Right forelimb (tissue), 1 donor: ENCODE results near the gene PLEKHA7.
"Not testable (repeated sequence)": the region's sequence is repeated elsewhere in the genome, so short reads cannot be mapped to it uniquely, and the experiment has no call there.

Experiments used
- DNase-seq: peaks from one replicate; pipeline ENCODE4 v3.0.0-alpha.2; 2018

Gene PLEKHA7

GRCh38 chr11:16935518-16936302, 78.5 kb downstream of the PLEKHA7 start:
- DNase-seq: no peak

DNA sequence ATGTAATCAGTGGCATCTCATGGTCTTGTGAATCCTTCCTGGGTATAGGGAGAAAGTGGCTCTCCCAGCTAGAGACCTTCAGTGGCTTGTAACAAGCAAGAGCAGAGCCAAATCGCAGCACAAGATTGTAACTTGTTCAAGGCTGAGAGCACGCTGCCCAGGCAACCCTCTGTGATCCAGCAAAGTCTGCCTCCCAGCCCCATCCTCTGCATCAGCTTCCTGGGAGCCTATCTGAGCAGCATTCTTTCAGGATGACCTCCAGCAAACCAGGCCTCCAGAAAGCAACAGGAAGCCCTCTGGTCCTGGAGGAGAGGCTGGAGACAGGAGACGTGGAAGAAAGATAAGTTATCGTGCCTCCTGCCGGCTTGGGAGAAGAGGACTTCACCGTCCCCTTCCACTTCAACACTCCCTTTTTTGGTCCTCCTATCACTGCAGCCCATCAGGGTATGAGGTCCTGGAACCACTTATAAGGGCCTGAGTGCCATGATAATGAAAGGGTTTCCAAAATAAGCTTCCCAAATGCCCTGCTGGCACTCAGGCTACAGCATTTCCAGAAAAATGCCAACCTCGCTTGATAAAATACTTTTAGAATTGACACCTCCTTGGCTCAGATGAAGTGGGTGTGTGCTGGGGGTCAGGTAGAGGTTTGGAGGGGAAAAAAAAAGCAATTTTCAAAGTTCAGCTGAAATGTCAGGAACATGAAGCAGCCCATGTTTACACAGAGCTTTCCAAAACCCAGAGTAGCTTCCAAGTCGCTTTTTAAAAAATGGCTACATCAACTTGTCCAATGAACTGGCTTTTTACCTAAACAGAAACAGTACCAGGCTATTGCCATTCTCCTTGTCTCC, 80.2 kb downstream of the PLEKHA7 start:
- no peak for DNase-seq

DNA sequence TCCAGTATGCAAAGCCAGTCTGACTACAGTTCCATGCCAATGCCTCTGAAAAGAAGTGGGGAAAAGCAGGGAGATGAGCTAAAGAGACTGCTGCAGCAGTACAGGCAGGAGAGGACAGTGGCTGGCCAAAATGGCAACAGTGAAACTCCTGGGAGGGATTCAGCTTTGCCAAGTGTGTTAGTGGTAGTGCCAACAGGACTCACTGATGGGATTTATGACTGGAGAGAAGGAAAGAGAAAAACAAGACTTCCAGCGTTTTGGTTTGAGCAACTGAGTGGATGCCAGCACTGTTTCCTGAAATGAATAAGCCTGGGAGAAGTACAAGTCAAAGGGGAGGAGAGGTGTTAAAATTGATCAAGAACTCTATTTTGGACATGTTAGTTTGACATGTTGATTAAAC, 80.9 kb downstream of the PLEKHA7 start:
- no peak for DNase-seq

DNA sequence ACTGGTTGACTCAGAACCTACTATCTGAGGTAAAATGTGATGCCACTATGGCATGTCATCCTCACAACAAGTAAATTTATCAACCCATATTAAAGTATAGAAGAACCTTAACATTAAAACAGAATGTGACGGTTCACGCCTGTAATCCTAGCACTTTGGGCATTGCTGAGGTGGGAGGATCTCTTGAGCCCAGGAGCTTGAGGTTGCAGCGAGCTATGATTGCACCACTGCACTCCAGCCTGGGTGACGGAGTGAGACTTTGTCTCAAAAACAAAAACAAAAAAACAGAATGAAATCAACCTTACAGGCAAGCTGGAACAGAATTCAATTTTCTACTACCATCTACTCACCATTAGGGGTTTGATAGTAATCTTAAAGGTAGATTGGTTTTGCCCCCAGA, 86.2 kb downstream of the PLEKHA7 start:
- no peak for DNase-seq

- DNase-seq: no peak
Observed at GRCh38 chr11:16926883-16927626, 87.2 kb downstream of the PLEKHA7 start.

GRCh38 chr11:16925561-16926065, 88.6 kb downstream of the PLEKHA7 start:
- DNase-seq: peak; percentile 69

- DNase-seq: peak; percentile 82
Observed at GRCh38 chr11:16924826-16925560, 89.2 kb downstream of the PLEKHA7 start.

GRCh38 chr11:16924462-16924825, 89.8 kb downstream of the PLEKHA7 start:
- no peak for DNase-seq

- DNase-seq: no peak
Observed at GRCh38 chr11:16923987-16924386, 90.2 kb downstream of the PLEKHA7 start.

GRCh38 chr11:16921668-16922067, 92.5 kb downstream of the PLEKHA7 start:
- no peak for DNase-seq

- no peak for DNase-seq
Observed at GRCh38 chr11:16921019-16921418, 93.2 kb downstream of the PLEKHA7 start.

DNA sequence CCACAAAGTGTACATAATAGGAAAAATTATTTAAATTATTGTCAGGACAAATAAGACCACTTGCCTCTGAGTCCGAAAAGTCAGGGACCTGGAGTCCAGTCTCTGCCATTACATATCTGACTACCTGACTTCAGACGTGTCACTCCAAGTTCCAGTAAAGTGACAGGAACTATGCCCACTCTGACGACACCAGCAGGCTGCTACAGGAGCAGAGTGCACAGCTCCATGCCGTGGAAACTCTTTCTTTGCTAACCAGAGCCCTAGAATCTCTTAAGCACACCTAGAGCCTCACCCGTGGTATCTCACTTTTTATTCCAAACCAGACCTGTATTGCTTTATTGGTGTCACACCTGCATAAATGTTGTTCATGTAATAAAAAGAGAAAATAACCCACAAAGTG, 93.7 kb downstream of the PLEKHA7 start:
- no peak for DNase-seq

- not testable (repeated sequence) for DNase-seq
Observed at GRCh38 chr11:16918543-16919182, 95.6 kb downstream of the PLEKHA7 start.

GRCh38 chr11:16917941-16918340, 96.3 kb downstream of the PLEKHA7 start:
- DNase-seq: no peak

DNA sequence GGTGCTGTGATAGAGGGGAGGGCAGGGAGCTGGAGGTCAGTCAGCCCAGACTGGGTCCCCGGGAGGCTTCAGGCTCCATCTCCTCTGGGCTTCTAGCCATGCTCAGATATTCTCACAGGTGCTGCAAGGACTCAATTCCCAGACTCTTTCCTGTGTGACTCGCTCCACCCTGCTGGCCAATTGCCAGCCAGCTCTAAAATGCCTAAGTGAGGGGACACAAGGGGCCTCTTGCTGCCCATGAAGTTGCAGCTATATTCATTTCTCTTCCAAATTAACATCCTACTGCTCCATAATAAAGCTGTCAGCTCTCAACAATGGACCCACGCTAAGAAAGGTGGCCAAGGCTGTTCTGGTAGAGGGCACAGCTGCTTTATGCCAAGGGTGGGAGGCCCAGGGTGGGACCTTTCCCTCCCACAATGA, 101.5 kb downstream of the PLEKHA7 start:
- DNase-seq: no peak

DNA sequence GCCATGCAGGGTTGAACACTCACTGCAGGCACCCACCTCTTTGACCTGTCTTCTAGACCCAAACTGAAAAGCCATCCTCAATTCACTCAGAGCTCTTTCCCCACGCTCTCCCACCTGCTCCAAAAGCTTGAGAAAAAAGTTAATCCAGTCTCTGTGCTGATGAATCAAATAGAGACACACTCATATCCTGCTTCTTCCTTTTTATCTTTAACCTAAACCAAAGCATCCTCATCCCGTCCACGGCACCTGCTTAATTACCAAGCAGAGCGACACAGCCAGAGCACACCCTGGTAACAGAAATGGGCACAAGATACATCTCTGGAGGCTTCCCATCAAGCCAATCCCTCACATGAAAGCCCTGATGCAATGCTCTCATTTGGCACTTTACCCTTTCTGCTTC, 102.6 kb downstream of the PLEKHA7 start:
- DNase-seq: no peak

- DNase-seq: no peak
Observed at GRCh38 chr11:16911186-16911585, 103.0 kb downstream of the PLEKHA7 start.

DNA sequence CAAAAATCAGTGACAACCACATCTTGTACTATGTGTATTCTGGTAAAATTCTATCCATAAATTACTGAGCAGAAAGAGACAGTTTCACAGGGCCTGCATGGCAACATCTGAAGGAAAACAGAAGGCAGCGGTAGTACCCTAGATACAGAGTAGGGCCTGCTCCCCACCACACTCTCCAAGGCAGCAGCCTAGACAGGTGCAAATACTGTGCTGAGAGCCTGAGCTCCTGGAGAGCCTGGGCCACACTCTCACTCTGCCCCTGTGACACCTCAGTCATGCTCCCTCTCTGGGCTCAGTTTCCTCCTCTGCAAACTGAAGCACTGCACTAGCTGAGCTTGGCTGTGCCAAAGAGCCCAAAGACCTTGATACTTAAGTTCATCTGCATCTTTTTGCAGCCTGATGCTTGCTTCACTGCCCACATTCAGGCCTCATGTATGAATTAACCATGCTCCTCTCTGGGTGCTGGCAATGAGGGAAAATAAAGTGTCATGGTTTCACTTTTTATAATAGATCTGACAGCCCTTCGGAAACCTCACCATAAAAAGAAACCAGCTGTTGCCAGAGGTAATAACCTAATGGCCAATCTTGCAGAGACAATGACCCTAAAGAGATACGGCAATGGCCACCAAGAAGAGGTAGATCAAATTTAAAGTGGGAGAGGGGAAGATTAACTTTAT, 104.7 kb downstream of the PLEKHA7 start:
- no peak for DNase-seq

- no peak for DNase-seq
Observed at GRCh38 chr11:16905375-16905774, 108.8 kb downstream of the PLEKHA7 start.

DNA sequence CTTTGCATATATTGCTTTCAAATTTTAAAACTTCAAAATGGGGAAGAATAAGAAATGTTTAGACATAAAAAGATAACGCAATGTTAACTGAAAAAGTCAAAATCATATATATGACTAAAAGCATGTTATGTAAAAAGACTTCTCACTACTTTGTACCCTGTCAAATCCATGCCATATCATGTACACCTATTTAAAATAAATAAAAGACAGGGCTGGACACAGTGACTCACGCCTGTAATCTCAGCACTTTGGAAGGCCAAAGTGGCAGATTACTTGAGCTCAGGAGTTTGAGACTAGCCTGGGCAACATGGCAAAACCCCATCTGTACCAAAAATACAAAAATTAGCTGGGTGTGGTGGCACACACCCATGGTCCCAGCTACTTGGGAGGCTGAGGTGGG, 109.5 kb downstream of the PLEKHA7 start:
- not testable (repeated sequence) for DNase-seq

DNA sequence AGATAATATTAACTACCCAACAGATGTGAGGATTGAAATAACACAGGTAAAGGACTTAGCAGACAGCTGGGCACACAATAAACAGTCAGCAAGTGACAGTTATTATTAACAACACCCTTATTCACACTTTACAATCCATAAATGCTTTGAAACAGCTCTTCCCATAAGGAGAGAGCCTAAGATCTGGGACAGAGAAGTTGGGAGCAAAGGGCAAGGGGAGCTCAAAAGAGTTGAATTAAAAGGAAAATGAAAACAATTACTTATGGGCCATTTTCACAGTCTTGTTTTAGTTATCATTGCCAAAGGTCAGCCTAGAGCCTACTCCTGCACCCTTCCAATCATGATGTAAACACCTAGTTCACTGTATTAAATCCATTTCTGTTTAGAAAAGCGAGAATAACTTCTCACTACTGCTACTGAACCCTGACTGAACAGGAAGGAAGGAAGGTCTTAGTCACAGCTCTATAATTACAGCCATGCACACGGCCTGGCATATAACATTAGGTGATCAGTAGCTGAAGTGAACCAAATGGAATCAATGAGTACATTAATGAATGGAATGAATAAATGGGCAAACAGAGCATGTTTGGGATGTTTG, 111.3 kb downstream of the PLEKHA7 start:
- no peak for DNase-seq
